ENCODE data around the gene SAPCD2. TPM values are rescaled to one million over a fixed set of nuclear protein-coding genes. Genes with fewer than 3 reads are reported as not detected.

Gene SAPCD2
- total RNA-seq, 1 donor from 2014 or later = 15.3 TPM

GRCh38 chr9:137053944-137054931, 16.1 kb downstream of the SAPCD2 start, which contains the start of gene ENTPD2:
ENTPD2 (minus strand) TSS chr9:137054061; CDS start chr9:137053997, 64 bp downstream.
- Mint-ChIP-seq H3K9me3 (ENCODE audit: low read depth) (no peaks in the 10 kb centered on the region), H3K27ac (no peak within 1 kb of the TSS), H3K4me1 (ENCODE audit: low read depth) (peaks cover 2% of the 10 kb centered on the region), H3K27me3 (peaks cover 52% of the 10 kb centered on the region), H3K36me3 (ENCODE audit: insufficient read depth) (no peaks in the 10 kb centered on the region), H3K4me3 (ENCODE audit: low read depth) (peak within 1 kb of the TSS; percentile 16)
- TF ChIP-seq CTCF (IDR thresholded peaks at IDR 0.05; ENCODE audit: unreplicated experiment) = no peak
- DNase-seq (ENCODE audit: low spot score, unreplicated experiment) = no peak

DNA sequence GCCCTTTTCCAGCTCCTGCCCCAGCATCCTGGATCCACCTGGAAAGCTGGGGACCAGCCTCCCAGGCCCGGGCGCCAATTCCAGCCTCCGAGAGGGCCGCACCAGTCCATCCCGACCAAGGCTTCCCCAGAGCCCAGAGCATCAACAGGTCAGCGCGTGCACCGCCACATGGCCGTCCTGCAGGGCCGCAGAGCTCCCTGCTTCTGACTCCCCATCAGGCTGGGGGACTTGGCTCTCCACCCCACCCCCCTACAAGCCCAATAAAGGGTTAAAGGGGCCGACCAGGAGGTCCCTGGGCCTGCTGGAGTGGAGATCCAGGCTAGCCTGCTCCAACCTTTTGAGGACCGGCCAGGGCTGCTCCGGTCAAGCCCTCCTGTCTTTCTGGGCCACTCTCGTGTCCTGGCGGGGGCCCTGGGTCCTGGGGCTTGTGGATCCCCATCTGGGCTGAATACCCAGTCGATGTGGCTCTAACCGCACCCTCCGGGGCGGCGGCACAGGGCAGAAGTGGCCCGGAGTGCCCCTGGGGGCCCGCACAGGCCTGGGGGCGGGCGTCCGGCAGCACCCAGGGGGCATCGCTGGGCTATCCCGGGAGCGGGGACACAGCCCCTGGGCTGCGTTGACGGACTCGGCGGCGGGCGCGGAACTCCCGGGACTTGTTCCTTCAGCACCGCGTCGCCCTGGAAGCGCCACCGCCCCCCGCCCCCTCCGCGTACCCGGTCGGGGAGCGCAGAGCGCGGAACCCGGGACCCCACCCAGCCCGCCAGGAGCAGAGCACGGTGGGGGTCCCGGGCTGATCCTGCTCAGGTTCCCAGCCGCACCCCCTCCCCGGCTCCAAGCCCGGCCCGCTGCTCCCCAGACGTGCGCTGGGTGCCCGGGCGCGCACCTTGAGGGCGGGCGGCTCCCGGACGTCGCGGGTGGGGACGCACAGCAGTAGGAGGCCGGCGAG, 17.1 kb downstream of the SAPCD2 start:
- Mint-ChIP-seq H3K27ac (no peak overlapping the region), H3K9me3 (ENCODE audit: low read depth) (no peaks in the 10 kb centered on the region), H3K27me3 (peaks cover 45% of the 10 kb centered on the region), H3K4me1 (ENCODE audit: low read depth) (peaks cover 2% of the 10 kb centered on the region), H3K36me3 (ENCODE audit: insufficient read depth) (no peaks in the 10 kb centered on the region), H3K4me3 (ENCODE audit: low read depth) (no peak overlapping the region)
- no peak for DNase-seq (ENCODE audit: low spot score, unreplicated experiment)
- no peak for TF ChIP-seq CTCF (IDR thresholded peaks at IDR 0.05; ENCODE audit: unreplicated experiment)

GRCh38 chr9:137052293-137052692, 18.1 kb downstream of the SAPCD2 start:
- no peak for TF ChIP-seq CTCF (IDR thresholded peaks at IDR 0.05; ENCODE audit: unreplicated experiment)
- Mint-ChIP-seq H3K27ac (no peak overlapping the region), H3K36me3 (ENCODE audit: insufficient read depth) (no peaks in the 10 kb centered on the region), H3K9me3 (ENCODE audit: low read depth) (no peaks in the 10 kb centered on the region), H3K4me1 (ENCODE audit: low read depth) (peaks cover 2% of the 10 kb centered on the region), H3K27me3 (peaks cover 44% of the 10 kb centered on the region), H3K4me3 (ENCODE audit: low read depth) (no peak overlapping the region)
- DNase-seq (ENCODE audit: low spot score, unreplicated experiment) = no peak

- H3K36me3 Mint-ChIP-seq (ENCODE audit: insufficient read depth) = no peaks in the 10 kb centered on the region
- no peak for DNase-seq (ENCODE audit: low spot score, unreplicated experiment)
- H3K27me3 Mint-ChIP-seq = peaks cover 38% of the 10 kb centered on the region
- H3K9me3 Mint-ChIP-seq (ENCODE audit: low read depth) = no peaks in the 10 kb centered on the region
- no peak for TF ChIP-seq CTCF (IDR thresholded peaks at IDR 0.05; ENCODE audit: unreplicated experiment)
- H3K4me1 Mint-ChIP-seq (ENCODE audit: low read depth) = peaks cover 2% of the 10 kb centered on the region
- no peak overlapping the region for H3K27ac Mint-ChIP-seq
- no peak overlapping the region for H3K4me3 Mint-ChIP-seq (ENCODE audit: low read depth)
Observed at GRCh38 chr9:137051145-137051724, 19.1 kb downstream of the SAPCD2 start.
